ENCODE data around the gene NSFL1C. TPM values are rescaled to one million over a fixed set of nuclear protein-coding genes. Genes with fewer than 3 reads are reported as not detected.

NSFL1C gene
- total RNA-seq, 1 donor from 2014 or later = 88.7 TPM

- no peak for DNase-seq (ENCODE audit: low spot score, unreplicated experiment)
- no peak for TF ChIP-seq CTCF (IDR thresholded peaks at IDR 0.05; ENCODE audit: unreplicated experiment)
- H3K27me3 Mint-ChIP-seq = peaks cover 12% of the 10 kb centered on the region
- no peaks in the 10 kb centered on the region for H3K36me3 Mint-ChIP-seq (ENCODE audit: insufficient read depth)
- H3K4me3 Mint-ChIP-seq (ENCODE audit: low read depth) = no peak overlapping the region
- peaks cover 1% of the 10 kb centered on the region for H3K4me1 Mint-ChIP-seq (ENCODE audit: low read depth)
- H3K9me3 Mint-ChIP-seq (ENCODE audit: low read depth) = peaks cover 14% of the 10 kb centered on the region
- no peak overlapping the region for H3K27ac Mint-ChIP-seq
These were observed 43.4 kb downstream of the NSFL1C start for GRCh38 chr20:1423206-1423605.

GRCh38 chr20:1422753-1423152 lies 43.9 kb downstream of the NSFL1C start:
- TF ChIP-seq CTCF (IDR thresholded peaks at IDR 0.05; ENCODE audit: unreplicated experiment) = no peak
- no peaks in the 10 kb centered on the region for H3K36me3 Mint-ChIP-seq (ENCODE audit: insufficient read depth)
- peaks cover 12% of the 10 kb centered on the region for H3K27me3 Mint-ChIP-seq
- peaks cover 1% of the 10 kb centered on the region for H3K4me1 Mint-ChIP-seq (ENCODE audit: low read depth)
- H3K27ac Mint-ChIP-seq = no peak overlapping the region
- peaks cover 14% of the 10 kb centered on the region for H3K9me3 Mint-ChIP-seq (ENCODE audit: low read depth)
- no peak overlapping the region for H3K4me3 Mint-ChIP-seq (ENCODE audit: low read depth)
- DNase-seq (ENCODE audit: low spot score, unreplicated experiment) = no peak

- H3K27me3 Mint-ChIP-seq = peaks cover 31% of the 10 kb centered on the region
These were observed 46.6 kb downstream of the NSFL1C start for GRCh38 chr20:1420066-1420465.

GRCh38 chr20:1418350-1418749 lies 48.3 kb downstream of the NSFL1C start:
- peaks cover 39% of the 10 kb centered on the region for H3K27me3 Mint-ChIP-seq
- H3K4me1 Mint-ChIP-seq (ENCODE audit: low read depth) = no peaks in the 10 kb centered on the region
- H3K36me3 Mint-ChIP-seq (ENCODE audit: insufficient read depth) = no peaks in the 10 kb centered on the region
- no peak for DNase-seq (ENCODE audit: low spot score, unreplicated experiment)
- no peak overlapping the region for H3K4me3 Mint-ChIP-seq (ENCODE audit: low read depth)
- H3K9me3 Mint-ChIP-seq (ENCODE audit: low read depth) = peaks cover 14% of the 10 kb centered on the region
- no peak overlapping the region for H3K27ac Mint-ChIP-seq
- TF ChIP-seq CTCF (IDR thresholded peaks at IDR 0.05; ENCODE audit: unreplicated experiment) = no peak

More at GRCh38 chr20:1420066-1420465, 46.6 kb downstream of the NSFL1C start:
- no peaks in the 10 kb centered on the region for H3K36me3 Mint-ChIP-seq (ENCODE audit: insufficient read depth)
- peaks cover 14% of the 10 kb centered on the region for H3K9me3 Mint-ChIP-seq (ENCODE audit: low read depth)
- no peak for DNase-seq (ENCODE audit: low spot score, unreplicated experiment)
- no peak overlapping the region for H3K27ac Mint-ChIP-seq
- TF ChIP-seq CTCF (IDR thresholded peaks at IDR 0.05; ENCODE audit: unreplicated experiment) = no peak
- peaks cover 1% of the 10 kb centered on the region for H3K4me1 Mint-ChIP-seq (ENCODE audit: low read depth)
- no peak overlapping the region for H3K4me3 Mint-ChIP-seq (ENCODE audit: low read depth)

- Mint-ChIP-seq H3K36me3 (ENCODE audit: insufficient read depth) (no peaks in the 10 kb centered on the region), H3K9me3 (ENCODE audit: low read depth) (peaks cover 14% of the 10 kb centered on the region), H3K27ac (no peak overlapping the region), H3K4me3 (ENCODE audit: low read depth) (no peak overlapping the region), H3K4me1 (ENCODE audit: low read depth) (no peaks in the 10 kb centered on the region), H3K27me3 (peaks cover 39% of the 10 kb centered on the region)
- DNase-seq (ENCODE audit: low spot score, unreplicated experiment) = no peak
- TF ChIP-seq CTCF (IDR thresholded peaks at IDR 0.05; ENCODE audit: unreplicated experiment) = no peak
These were observed 48.9 kb downstream of the NSFL1C start for GRCh38 chr20:1417790-1418189.
